ENCODE measurements around the gene RALGAPA1.
A peak's percentile ranks its signal among the peaks of the same experiment; 100 is the strongest.
"Not testable (repeated sequence)": the region's sequence is repeated elsewhere in the genome, so short reads cannot be mapped to it uniquely, and the experiment has no call there.

RALGAPA1 gene

GRCh38 chr14:35619461-35619860, 189.6 kb downstream of the RALGAPA1 start:
- not testable (repeated sequence) for DNase-seq

- DNase-seq: no peak
These were observed 191.6 kb downstream of the RALGAPA1 start for GRCh38 chr14:35617500-35617899.

- DNase-seq: no peak
These were observed 201.7 kb downstream of the RALGAPA1 start for GRCh38 chr14:35607380-35607779.

- no peak for DNase-seq
These were observed 208.8 kb downstream of the RALGAPA1 start for GRCh38 chr14:35600253-35600652.

GRCh38 chr14:35594616-35595015, 214.5 kb downstream of the RALGAPA1 start:
- DNase-seq: no peak

GRCh38 chr14:35587373-35587772, 221.7 kb downstream of the RALGAPA1 start:
- DNase-seq: not testable (repeated sequence)

- DNase-seq: no peak
These were observed 230.5 kb downstream of the RALGAPA1 start for GRCh38 chr14:35578639-35579038.

GRCh38 chr14:35578135-35578534, 231.0 kb downstream of the RALGAPA1 start:
- no peak for DNase-seq

GRCh38 chr14:35576856-35577255, 232.2 kb downstream of the RALGAPA1 start:
- no peak for DNase-seq

- DNase-seq: no peak
These were observed 232.8 kb downstream of the RALGAPA1 start for GRCh38 chr14:35576260-35576659.

- DNase-seq: no peak
These were observed 235.2 kb downstream of the RALGAPA1 start for GRCh38 chr14:35573911-35574310.

GRCh38 chr14:35571598-35571997, 237.5 kb downstream of the RALGAPA1 start:
- no peak for DNase-seq

GRCh38 chr14:35565871-35566464, 243.1 kb downstream of the RALGAPA1 start:
- DNase-seq: no peak

- no peak for DNase-seq
These were observed 250.4 kb downstream of the RALGAPA1 start for GRCh38 chr14:35558680-35559079.

GRCh38 chr14:35557221-35557747, 251.8 kb downstream of the RALGAPA1 start:
- no peak for DNase-seq

- DNase-seq: no peak
These were observed 252.5 kb downstream of the RALGAPA1 start for GRCh38 chr14:35556548-35556947.

GRCh38 chr14:35553808-35554207, 255.3 kb downstream of the RALGAPA1 start:
- DNase-seq: no peak

- no peak for DNase-seq
These were observed 258.0 kb downstream of the RALGAPA1 start for GRCh38 chr14:35551081-35551480.

- DNase-seq: no peak
These were observed 259.5 kb downstream of the RALGAPA1 start for GRCh38 chr14:35549551-35549950.

GRCh38 chr14:35543006-35543405, 266.1 kb downstream of the RALGAPA1 start:
- DNase-seq: no peak

GRCh38 chr14:35539969-35540368, 269.1 kb downstream of the RALGAPA1 start:
- no peak for DNase-seq

- DNase-seq: no peak
These were observed 273.5 kb downstream of the RALGAPA1 start for GRCh38 chr14:35535483-35536112.

- DNase-seq: peak; percentile 60
These were observed 274.1 kb downstream of the RALGAPA1 start for GRCh38 chr14:35534873-35535482.

- peak; percentile 11 for DNase-seq
These were observed 274.8 kb downstream of the RALGAPA1 start for GRCh38 chr14:35534208-35534872.
